Measurements from ENCODE around the gene G6PC3.
"Not testable (repeated sequence)": the region's sequence is repeated elsewhere in the genome, so short reads cannot be mapped to it uniquely, and the experiment has no call there.

The G6PC3 gene

GRCh38 chr17:44084921-44085320 is 14.4 kb downstream of the G6PC3 start:
- DNase-seq: no peak

GRCh38 chr17:44085908-44086307 is 15.4 kb downstream of the G6PC3 start:
- no peak for DNase-seq

- no peak for DNase-seq
These were observed 16.1 kb downstream of the G6PC3 start for GRCh38 chr17:44086364-44087311.

GRCh38 chr17:44087319-44087718 is 16.8 kb downstream of the G6PC3 start:
- DNase-seq: no peak

GRCh38 chr17:44088254-44088653 is 17.7 kb downstream of the G6PC3 start:
- no peak for DNase-seq

- DNase-seq: no peak
These were observed 20.9 kb downstream of the G6PC3 start for GRCh38 chr17:44091200-44091997.

GRCh38 chr17:44092051-44092450 is 21.5 kb downstream of the G6PC3 start:
- no peak for DNase-seq

GRCh38 chr17:44093231-44093900 is 22.8 kb downstream of the G6PC3 start:
- no peak for DNase-seq

GRCh38 chr17:44094701-44095387 is 24.3 kb downstream of the G6PC3 start:
- DNase-seq: no peak

- DNase-seq: no peak
These were observed 24.8 kb downstream of the G6PC3 start for GRCh38 chr17:44095388-44095646.

GRCh38 chr17:44095647-44096496 is 25.3 kb downstream of the G6PC3 start:
- DNase-seq: peak; percentile 68

GRCh38 chr17:44097110-44097958 is 26.8 kb downstream of the G6PC3 start:
- DNase-seq: no peak

GRCh38 chr17:44101858-44102257 is 31.3 kb downstream of the G6PC3 start:
- not testable (repeated sequence) for DNase-seq

- no peak for DNase-seq
These were observed 32.5 kb downstream of the G6PC3 start for GRCh38 chr17:44102849-44103622.

- no peak for DNase-seq
These were observed 34.9 kb downstream of the G6PC3 start for GRCh38 chr17:44105483-44105882.

- DNase-seq: no peak
These were observed 35.4 kb downstream of the G6PC3 start for GRCh38 chr17:44105941-44106340.

- DNase-seq: no peak
These were observed 36.3 kb downstream of the G6PC3 start for GRCh38 chr17:44106801-44107200.

GRCh38 chr17:44108440-44109311 is 38.1 kb downstream of the G6PC3 start:
- peak; percentile 31 for DNase-seq

GRCh38 chr17:44109312-44109630 is 38.7 kb downstream of the G6PC3 start:
- DNase-seq: no peak
